ENCODE data around the gene OSBPL3.

DNA sequence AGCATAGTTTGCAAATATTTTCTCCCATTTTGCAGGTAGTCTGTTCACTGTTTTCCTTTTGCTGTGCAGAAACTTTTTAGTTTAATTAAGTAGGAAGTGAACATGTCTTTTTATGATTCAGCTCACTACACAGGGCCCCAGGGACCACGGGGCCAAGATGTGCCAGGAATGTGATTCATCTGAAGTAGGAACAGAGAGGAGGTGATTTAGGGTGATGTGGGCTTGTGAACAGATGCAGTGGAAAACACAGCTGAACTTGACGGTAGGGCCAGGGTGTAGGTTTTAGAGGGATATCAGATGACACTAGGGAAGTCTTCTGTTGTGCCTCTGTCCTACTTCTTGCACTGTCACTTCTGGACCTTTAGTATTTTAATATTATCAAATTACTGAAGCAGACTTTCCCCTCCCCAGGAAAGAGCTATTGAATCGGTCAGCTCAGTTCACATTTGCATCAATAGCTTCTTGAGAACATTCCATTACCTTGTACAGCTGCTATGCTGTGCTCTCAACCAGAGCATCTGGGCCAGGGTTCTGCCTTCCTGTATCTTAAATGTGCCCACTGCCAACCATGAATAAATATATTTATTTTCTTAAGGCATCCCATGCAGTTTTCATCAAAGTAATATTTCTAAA, 96.9 kb downstream of the OSBPL3 start:
- TF ChIP-seq, protein P1, sequence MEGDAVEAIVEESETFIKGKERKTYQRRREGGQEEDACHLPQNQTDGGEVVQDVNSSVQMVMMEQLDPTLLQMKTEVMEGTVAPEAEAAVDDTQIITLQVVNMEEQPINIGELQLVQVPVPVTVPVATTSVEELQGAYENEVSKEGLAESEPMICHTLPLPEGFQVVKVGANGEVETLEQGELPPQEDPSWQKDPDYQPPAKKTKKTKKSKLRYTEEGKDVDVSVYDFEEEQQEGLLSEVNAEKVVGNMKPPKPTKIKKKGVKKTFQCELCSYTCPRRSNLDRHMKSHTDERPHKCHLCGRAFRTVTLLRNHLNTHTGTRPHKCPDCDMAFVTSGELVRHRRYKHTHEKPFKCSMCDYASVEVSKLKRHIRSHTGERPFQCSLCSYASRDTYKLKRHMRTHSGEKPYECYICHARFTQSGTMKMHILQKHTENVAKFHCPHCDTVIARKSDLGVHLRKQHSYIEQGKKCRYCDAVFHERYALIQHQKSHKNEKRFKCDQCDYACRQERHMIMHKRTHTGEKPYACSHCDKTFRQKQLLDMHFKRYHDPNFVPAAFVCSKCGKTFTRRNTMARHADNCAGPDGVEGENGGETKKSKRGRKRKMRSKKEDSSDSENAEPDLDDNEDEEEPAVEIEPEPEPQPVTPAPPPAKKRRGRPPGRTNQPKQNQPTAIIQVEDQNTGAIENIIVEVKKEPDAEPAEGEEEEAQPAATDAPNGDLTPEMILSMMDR (IDR thresholded peaks at IDR 0.05; ENCODE audit: low read depth, low read length, missing input control): no peak
- TF ChIP-seq TAF1 (conservative IDR thresholded peaks at IDR 0.05) (no peak), EGR1 (IDR thresholded peaks at IDR 0.05; ENCODE audit: low read depth in 2 of 2) (no peak), JUND (IDR thresholded peaks at IDR 0.05) (no peak), YY1 (IDR thresholded peaks at IDR 0.05) (no peak), RAD21 (IDR thresholded peaks at IDR 0.05) (no peak), FOXA1 (IDR thresholded peaks at IDR 0.05) (no peak), NR2F2 (IDR thresholded peaks at IDR 0.05) (no peak), HNF4G (IDR thresholded peaks at IDR 0.05) (no peak), SP1 (IDR thresholded peaks at IDR 0.05) (no peak)
- TF ChIP-seq, protein P2, sequence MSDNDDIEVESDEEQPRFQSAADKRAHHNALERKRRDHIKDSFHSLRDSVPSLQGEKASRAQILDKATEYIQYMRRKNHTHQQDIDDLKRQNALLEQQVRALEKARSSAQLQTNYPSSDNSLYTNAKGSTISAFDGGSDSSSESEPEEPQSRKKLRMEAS (IDR thresholded peaks at IDR 0.05): no peak
- TF ChIP-seq, protein P3, sequence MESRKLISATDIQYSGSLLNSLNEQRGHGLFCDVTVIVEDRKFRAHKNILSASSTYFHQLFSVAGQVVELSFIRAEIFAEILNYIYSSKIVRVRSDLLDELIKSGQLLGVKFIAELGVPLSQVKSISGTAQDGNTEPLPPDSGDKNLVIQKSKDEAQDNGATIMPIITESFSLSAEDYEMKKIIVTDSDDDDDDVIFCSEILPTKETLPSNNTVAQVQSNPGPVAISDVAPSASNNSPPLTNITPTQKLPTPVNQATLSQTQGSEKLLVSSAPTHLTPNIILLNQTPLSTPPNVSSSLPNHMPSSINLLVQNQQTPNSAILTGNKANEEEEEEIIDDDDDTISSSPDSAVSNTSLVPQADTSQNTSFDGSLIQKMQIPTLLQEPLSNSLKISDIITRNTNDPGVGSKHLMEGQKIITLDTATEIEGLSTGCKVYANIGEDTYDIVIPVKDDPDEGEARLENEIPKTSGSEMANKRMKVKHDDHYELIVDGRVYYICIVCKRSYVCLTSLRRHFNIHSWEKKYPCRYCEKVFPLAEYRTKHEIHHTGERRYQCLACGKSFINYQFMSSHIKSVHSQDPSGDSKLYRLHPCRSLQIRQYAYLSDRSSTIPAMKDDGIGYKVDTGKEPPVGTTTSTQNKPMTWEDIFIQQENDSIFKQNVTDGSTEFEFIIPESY (IDR thresholded peaks at IDR 0.05): no peak
- TF ChIP-seq, protein P4, sequence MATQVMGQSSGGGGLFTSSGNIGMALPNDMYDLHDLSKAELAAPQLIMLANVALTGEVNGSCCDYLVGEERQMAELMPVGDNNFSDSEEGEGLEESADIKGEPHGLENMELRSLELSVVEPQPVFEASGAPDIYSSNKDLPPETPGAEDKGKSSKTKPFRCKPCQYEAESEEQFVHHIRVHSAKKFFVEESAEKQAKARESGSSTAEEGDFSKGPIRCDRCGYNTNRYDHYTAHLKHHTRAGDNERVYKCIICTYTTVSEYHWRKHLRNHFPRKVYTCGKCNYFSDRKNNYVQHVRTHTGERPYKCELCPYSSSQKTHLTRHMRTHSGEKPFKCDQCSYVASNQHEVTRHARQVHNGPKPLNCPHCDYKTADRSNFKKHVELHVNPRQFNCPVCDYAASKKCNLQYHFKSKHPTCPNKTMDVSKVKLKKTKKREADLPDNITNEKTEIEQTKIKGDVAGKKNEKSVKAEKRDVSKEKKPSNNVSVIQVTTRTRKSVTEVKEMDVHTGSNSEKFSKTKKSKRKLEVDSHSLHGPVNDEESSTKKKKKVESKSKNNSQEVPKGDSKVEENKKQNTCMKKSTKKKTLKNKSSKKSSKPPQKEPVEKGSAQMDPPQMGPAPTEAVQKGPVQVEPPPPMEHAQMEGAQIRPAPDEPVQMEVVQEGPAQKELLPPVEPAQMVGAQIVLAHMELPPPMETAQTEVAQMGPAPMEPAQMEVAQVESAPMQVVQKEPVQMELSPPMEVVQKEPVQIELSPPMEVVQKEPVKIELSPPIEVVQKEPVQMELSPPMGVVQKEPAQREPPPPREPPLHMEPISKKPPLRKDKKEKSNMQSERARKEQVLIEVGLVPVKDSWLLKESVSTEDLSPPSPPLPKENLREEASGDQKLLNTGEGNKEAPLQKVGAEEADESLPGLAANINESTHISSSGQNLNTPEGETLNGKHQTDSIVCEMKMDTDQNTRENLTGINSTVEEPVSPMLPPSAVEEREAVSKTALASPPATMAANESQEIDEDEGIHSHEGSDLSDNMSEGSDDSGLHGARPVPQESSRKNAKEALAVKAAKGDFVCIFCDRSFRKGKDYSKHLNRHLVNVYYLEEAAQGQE (IDR thresholded peaks at IDR 0.05): no peak

Measured in liver (tissue), 3 donors.